ENCODE data around the gene ZXDA.

GRCh38 chrX:57899906-57900305 is 10.4 kb downstream of the ZXDA start:
- TF ChIP-seq CTCF (IDR thresholded peaks at IDR 0.05; ENCODE audit: insufficient read depth, low read depth, low read length): no peak
- TF ChIP-seq EZH2 (IDR thresholded peaks at IDR 0.05; ENCODE audit: insufficient read depth, low read length): no peak

Measured in astrocyte (in vitro differentiated cells and primary cell).